Ovary (tissue), 3 donors: Measurements from ENCODE around the gene NTMT2.

Experiments
- CTCF ChIP-seq, 3 donors: fragments of 450-650 bp in 2 of 3; fragments of 200-600 bp in 1 of 3; IDR thresholded peaks; one replicate each; pipeline versions ENCODE4 v1.5.1 to v1.8.0; 2016 to 2022; ENCODE audit warnings: antibody characterized with exemption in 3 of 3, mild to moderate bottlenecking in 1 of 3
- EP300 ChIP-seq: sonication (generic); formaldehyde crosslinking; IDR thresholded peaks from one replicate; pipeline ENCODE4 v1.6.1; 2017; ENCODE audit warnings: antibody characterized with exemption
- POLR2A ChIP-seq: fragments of 450-650 bp; IDR thresholded peaks from one replicate; pipeline ENCODE4 v1.6.1; 2017; ENCODE audit warnings: antibody characterized with exemption, mild to moderate bottlenecking, moderate library complexity
- donor health status: DM: no; HTN: no; CAD: no.

DNA sequence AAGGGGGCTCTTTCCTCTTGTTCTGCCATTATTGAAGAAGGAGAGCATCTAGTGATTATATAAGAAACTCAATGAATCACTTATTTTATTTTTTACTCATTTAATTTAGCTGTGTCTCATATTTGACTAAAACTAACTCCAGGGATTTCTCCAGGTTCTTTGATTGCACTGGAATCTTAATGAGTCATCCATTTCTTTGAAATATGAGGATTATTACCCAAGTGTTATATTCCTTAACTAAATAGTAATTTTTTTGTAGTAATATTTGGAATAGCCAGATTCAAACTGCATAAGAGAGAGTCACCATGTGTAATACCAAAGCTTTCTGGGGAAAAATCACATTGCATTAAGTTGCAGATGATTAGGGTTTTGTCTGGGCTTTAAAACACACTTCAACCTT lies 59.5 kb downstream of the NTMT2 start:
- TF ChIP-seq CTCF (IDR thresholded peaks at IDR 0.05) (no peak), POLR2A (no peak), EP300 (no peak)
